GM21786 (cell line): ENCODE results near the gene LARP4B.
"Not testable (repeated sequence)": the region's sequence is repeated elsewhere in the genome, so short reads cannot be mapped to it uniquely, and the experiment has no call there.

ENCODE experiments used
- ATAC-seq: cut with Tn5 transposase; IDR thresholded peaks from one replicate; pipeline ENCODE4 v1.9.1; 2021; ENCODE audit not compliant: unreplicated experiment

LARP4B gene

GRCh38 chr10:958856-959255 is 27.4 kb upstream of the LARP4B start:
- ATAC-seq = no peak

GRCh38 chr10:958106-958505 is 26.6 kb upstream of the LARP4B start:
- ATAC-seq = no peak

- no peak for ATAC-seq
Observed at GRCh38 chr10:955820-956217, 24.3 kb upstream of the LARP4B start.

GRCh38 chr10:955127-955819 is 23.8 kb upstream of the LARP4B start:
- ATAC-seq = no peak

GRCh38 chr10:954396-954795 is 22.9 kb upstream of the LARP4B start:
- ATAC-seq = no peak

- ATAC-seq = no peak
Observed at GRCh38 chr10:953836-954235, 22.3 kb upstream of the LARP4B start.

GRCh38 chr10:949446-949845 is 17.9 kb upstream of the LARP4B start:
- no peak for ATAC-seq

- no peak for ATAC-seq
Observed at GRCh38 chr10:948347-948746, 16.8 kb upstream of the LARP4B start.

- ATAC-seq = no peak
Observed at GRCh38 chr10:947881-948280, 16.4 kb upstream of the LARP4B start.

- ATAC-seq = no peak
Observed at GRCh38 chr10:947051-947450, 15.5 kb upstream of the LARP4B start.

GRCh38 chr10:945778-946177 is 14.3 kb upstream of the LARP4B start:
- ATAC-seq = no peak

GRCh38 chr10:944034-944831 is 12.7 kb upstream of the LARP4B start:
- ATAC-seq = no peak

- ATAC-seq = peak; percentile 50
Observed at GRCh38 chr10:943334-944033, 12.0 kb upstream of the LARP4B start.

- ATAC-seq = no peak
Observed at GRCh38 chr10:938941-939678, 7.6 kb upstream of the LARP4B start.

GRCh38 chr10:934746-935406 is 3.4 kb upstream of the LARP4B start:
- no peak for ATAC-seq

- not testable (repeated sequence) for ATAC-seq
Observed at GRCh38 chr10:934165-934564, 2.7 kb upstream of the LARP4B start.

GRCh38 chr10:932589-932988 is 1.1 kb upstream of the LARP4B start:
- ATAC-seq = no peak

GRCh38 chr10:930625-931325 is 730 bp downstream of the LARP4B start:
- no peak for ATAC-seq

GRCh38 chr10:929960-930624 is 1.4 kb downstream of the LARP4B start:
- ATAC-seq = peak; percentile 23

- ATAC-seq = no peak
Observed at GRCh38 chr10:927131-927530, 4.4 kb downstream of the LARP4B start.
